ENCODE measurements around the gene RICTOR. TPM values are rescaled to one million over a fixed set of nuclear protein-coding genes. Genes with fewer than 3 reads are reported as not detected.

Gene RICTOR
- total and polyA plus RNA-seq, 11 donors = 6.8 to 76.3 (median 30.8) TPM

GRCh38 chr5:38913714-38914113 is 160.5 kb downstream of the RICTOR start:
- Histone ChIP-seq H3K27me3 (no peaks in the 10 kb centered on the region), H3K4me3 (no peak overlapping the region), H3K4me1 (no peaks in the 10 kb centered on the region), H3K27ac (no peak overlapping the region), H3K9me3 (peaks cover 0 to 8% (median 0%) of the 10 kb centered on the region in 12 donors), H3K36me3 (peaks cover 0 to 27% (median 18%) of the 10 kb centered on the region in 9 donors)
- 71 to 83% (median 79%) methylated on average over 2 of the region's 2 CpGs for WGBS, 4 donors
- no peak for TF ChIP-seq POLR2A (IDR thresholded peaks at IDR 0.05)
- no peak for TF ChIP-seq CTCF (IDR thresholded peaks at IDR 0.05)
- intact Hi-C loops (cut with DNase I) = no loop called here
- ATAC-seq (no peak), DNase-seq (no peak)

GRCh38 chr5:38911933-38912332 is 162.3 kb downstream of the RICTOR start:
- H3K9me3 ChIP-seq = peaks cover 0 to 8% (median 0%) of the 10 kb centered on the region in 12 donors
- 94 to 97% (median 96%) methylated on average over 3 of the region's 3 CpGs for WGBS, 4 donors
- ATAC-seq = no peak
- intact Hi-C loops (cut with DNase I) = no loop called here
- no peak overlapping the region for H3K27ac ChIP-seq
- H3K27me3 ChIP-seq = no peaks in the 10 kb centered on the region
- no peaks in the 10 kb centered on the region for H3K4me1 ChIP-seq
- H3K4me3 ChIP-seq = no peak overlapping the region
- DNase-seq = no peak
- peaks cover 0 to 18% (median 10%) of the 10 kb centered on the region in 9 donors for H3K36me3 ChIP-seq
- TF ChIP-seq POLR2A (IDR thresholded peaks at IDR 0.05) (no peak), CTCF (IDR thresholded peaks at IDR 0.05) (no peak)

- Histone ChIP-seq H3K4me1 (no peaks in the 10 kb centered on the region), H3K36me3 (peaks cover 0 to 56% (median 36%) of the 10 kb centered on the region in 9 donors), H3K27ac (no peak overlapping the region), H3K27me3 (no peaks in the 10 kb centered on the region), H3K9me3 (peaks cover 0 to 16% (median 4%) of the 10 kb centered on the region in 12 donors), H3K4me3 (no peak overlapping the region)
- no peak for DNase-seq
- intact Hi-C loops (cut with DNase I) = no loop called here
- ATAC-seq = no peak
- TF ChIP-seq CTCF (IDR thresholded peaks at IDR 0.05) (no peak), POLR2A (IDR thresholded peaks at IDR 0.05) (no peak)
These were observed 167.7 kb downstream of the RICTOR start for GRCh38 chr5:38906503-38906902.

- intact Hi-C loops (cut with DNase I) = no loop called here
- ATAC-seq (no peak), DNase-seq (no peak)
- Histone ChIP-seq H3K9me3 (peaks cover 0 to 16% (median 4%) of the 10 kb centered on the region in 12 donors), H3K27me3 (no peaks in the 10 kb centered on the region), H3K36me3 (peaks cover 0 to 61% (median 36%) of the 10 kb centered on the region in 9 donors), H3K4me1 (no peaks in the 10 kb centered on the region), H3K4me3 (no peak overlapping the region), H3K27ac (no peak overlapping the region)
- WGBS, 4 donors = 81 to 92% (median 91%) methylated on average over 4 of the region's 4 CpGs
- TF ChIP-seq POLR2A (IDR thresholded peaks at IDR 0.05) (no peak), CTCF (IDR thresholded peaks at IDR 0.05) (no peak)
These were observed 168.7 kb downstream of the RICTOR start for GRCh38 chr5:38905516-38905915.
